T47D (cell line): Measurements from ENCODE around the gene MAP3K9.

Experiments used
- DNase-seq, 2 experiments: peaks; one replicate each; pipeline versions ENCODE4 v3.0.0 to v3.0.0-alpha.2; 2011 to 2012; ENCODE audit warnings: low read depth in 1 of 2, low spot score in 1 of 2
- JUND ChIP-seq: IDR thresholded peaks from 2 replicates; pipeline ENCODE4 v1.6.1; 2012; ENCODE audit warnings: low read depth
- in situ Hi-C: cut with HindIII; loops from 2 replicates; pipeline ENCODE4 v1.10.0; 2016; ENCODE audit warnings: low sequenced_read_pairs, low pct_unique_long_range_greater_than_20kb

Gene MAP3K9

DNA sequence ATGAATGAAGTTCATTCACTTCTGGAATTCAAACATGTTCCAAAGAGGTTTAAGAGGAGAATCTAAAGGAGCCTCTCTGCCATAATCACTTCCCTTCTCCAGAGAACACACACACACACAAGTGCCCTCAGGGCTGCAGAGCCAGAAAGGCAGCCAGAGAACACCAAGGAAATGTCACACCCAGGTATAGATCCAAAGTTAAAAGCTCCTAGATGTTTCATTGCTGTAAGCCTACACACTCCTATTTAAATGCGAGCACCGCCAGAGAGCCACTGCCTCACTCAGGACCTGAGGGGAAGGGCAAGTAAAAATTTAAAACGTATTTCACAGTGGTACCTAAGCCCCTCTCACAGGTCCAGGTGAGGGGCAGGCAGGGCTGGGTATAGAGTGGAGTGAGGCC lies 85.2 kb downstream of the MAP3K9 start:
- in situ Hi-C loops = no loop called here

DNA sequence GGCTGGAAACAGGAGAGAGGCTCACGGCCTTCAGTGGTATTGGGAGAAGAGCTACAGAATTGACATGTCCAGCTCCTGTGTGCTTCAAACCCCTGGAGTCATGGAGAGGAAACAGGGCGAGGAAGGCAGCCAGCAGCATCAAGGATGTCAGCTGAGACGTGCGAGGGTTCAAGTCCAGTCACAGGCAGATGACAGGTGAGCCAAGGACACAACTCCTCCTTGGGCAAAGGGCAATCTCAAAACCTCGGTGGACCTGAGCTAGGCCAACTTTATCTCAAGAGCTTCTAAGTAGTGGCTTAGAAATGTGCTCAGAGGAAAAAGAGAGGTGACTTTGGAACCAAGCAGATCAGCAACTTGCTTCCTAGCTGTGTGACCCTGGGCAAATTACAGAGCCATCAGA lies 86.0 kb downstream of the MAP3K9 start:
- in situ Hi-C loops = no loop called here
- DNase-seq = no peak
- no peak for TF ChIP-seq JUND

More for the DNA sequence above, 85.2 kb downstream of the MAP3K9 start:
- peak in 1 of 2 experiments; percentile 56 for DNase-seq
- no peak for TF ChIP-seq JUND

DNA sequence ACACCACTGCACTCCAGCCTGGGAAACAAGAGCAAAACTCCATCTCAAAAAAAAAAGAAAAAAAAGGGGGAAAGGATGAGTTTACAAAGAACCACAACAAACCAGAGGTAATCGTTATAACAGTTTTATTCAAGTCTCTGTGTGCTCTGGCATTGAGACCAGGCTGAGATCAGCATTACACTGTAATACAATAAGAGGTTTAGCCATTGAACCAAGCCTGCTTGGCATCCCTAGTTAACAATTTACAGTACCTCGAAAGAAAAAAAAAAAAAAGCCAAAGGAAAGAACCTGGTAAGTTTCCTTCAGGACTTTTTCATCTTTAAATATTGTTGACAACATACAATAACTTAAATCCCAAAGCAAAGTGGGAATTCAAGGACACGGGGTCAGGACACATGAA lies 86.9 kb downstream of the MAP3K9 start:
- TF ChIP-seq JUND = no peak
- in situ Hi-C loops = no loop called here
- no peak for DNase-seq

DNA sequence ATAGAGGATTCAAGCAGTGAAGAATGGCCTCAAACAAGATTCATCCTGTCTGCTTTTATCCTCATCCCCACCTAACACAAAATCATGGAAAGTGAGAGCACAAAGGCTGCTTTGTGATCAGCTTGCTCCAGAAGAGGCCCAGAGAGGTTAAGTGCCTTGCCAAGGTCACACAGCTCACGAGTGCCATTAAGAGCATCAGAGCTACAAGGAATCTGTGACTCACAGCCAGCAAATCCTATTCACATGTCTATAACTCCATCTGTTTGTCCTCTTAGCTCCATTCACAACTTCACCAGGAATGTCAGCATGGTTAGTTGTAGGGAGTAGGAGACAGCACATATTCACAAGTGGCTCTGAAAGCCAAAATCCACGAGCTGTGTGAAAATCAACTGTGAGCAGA lies 87.8 kb downstream of the MAP3K9 start:
- in situ Hi-C loops = no loop called here
- TF ChIP-seq JUND = no peak
- no peak for DNase-seq

DNA sequence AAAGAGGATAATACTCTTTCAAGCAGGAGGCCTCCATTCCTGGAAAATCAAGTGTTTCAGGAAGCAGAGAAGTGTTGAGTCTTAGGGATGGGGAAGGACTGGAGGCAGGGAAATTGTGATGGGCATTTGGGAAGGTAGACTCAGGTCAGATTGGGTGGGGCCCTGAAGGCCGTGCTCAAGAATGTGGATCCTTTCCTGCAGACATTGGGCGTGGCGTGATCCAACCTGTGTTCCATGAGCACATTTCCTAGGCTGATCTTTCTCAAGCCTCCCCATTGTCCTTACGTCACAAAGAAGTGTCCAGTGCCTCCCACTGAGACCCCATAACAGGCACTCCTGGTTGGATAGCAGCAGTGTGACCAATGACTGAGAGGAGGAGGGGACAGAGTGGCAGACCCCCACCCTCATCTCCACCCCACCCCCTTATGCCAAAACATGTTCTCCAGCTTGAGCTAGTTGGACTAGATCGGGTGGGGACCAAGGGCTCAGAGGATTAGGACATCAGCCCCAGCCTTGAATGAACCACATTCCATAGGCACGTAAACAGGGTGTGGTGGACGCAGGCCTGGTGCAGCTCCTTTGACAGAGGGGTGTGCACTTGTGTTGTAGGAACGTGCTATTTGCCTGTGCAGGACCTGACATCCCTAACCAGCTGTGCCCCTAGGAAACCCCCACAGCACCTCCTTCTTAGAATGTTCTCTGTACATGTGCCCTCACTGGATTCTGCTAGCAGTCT lies 90.8 kb downstream of the MAP3K9 start:
- no peak for TF ChIP-seq JUND
- in situ Hi-C loops = no loop called here
- no peak for DNase-seq

DNA sequence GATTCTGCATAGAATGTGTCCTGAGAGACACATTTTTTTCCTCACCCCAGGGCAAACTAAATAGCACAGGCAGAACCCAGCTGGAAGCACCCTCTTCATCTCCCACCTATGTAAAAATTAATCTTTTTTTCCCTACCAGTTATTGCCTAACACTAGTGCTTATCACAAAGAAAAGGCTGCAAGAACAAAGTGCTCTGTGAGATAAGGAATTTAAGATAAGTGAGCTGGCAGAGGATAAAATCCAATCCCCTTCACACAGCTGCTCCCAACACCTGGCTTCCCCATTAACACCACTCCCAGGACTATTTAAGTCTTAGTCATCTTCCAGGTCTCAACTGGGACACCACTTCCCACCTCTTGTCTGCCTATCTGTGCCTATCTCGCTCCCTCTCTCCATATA lies 92.4 kb downstream of the MAP3K9 start:
- TF ChIP-seq JUND = no peak
- in situ Hi-C loops = no loop called here
- DNase-seq = no peak

DNA sequence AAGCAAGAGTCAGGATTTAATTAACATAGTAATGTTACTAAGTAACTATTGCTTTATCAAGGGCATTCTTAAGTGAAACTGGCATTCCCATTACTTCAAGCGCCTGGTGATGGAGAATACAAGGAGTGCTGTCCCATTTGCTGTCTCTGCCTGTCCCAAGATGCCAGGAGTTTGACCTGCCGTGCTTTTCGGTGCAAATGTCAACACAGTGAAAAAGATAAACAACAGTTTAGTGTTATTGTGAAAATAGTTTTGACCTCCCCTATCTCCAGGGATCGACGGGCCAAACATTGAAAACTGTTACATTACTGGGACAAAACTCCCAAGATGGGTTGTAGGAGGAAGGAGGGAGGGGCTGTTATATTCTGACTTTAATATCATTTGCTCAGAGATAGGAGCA lies 92.8 kb downstream of the MAP3K9 start:
- in situ Hi-C loops = no loop called here
- no peak for DNase-seq
- TF ChIP-seq JUND = no peak

DNA sequence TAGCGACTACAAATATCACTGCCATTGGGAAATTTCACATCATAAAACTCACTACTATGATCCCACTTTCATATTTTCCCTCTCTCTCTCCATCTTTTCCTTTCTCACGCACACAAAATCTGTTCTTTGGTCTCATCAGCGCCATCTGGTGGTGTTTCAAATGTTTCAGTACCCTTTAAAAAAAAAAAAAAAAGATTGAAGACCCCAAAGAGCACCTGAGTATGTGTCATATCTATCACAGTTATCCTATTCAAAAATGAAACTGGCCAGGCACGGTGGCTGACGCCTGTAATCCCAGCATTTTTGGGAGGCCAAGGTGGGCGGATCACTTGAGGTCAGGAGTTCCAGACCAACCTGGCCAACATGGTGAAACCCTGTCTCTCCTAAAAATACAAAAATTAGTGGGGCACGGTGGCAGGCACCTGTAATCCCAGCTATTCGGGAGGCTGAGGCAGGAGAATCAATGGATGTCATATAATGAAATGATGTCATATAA lies 95.2 kb downstream of the MAP3K9 start:
- peak; percentile 46 to 76 for DNase-seq
- in situ Hi-C loops = no loop called here
- TF ChIP-seq JUND = no peak

DNA sequence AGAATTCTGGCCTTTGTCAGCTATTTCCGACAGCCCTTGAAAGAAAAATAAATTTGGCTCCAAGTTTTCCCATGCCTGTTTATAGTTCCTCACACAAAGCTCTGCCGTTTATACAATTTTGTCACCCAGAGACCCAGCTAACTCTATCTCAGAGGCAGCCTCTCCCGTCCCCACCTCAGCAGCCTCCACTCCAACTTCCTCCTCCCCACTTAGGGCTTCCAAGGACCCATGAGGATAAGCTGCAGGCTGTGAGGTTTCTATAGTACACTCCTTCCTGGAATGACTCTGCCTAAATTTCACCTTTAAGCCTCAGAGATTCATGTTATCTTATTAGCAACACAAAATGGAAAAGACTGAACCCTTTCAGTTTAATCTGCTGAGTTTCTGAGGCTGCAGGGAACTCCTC lies 95.8 kb downstream of the MAP3K9 start:
- in situ Hi-C loops = no loop called here
- DNase-seq = no peak
- no peak for TF ChIP-seq JUND

DNA sequence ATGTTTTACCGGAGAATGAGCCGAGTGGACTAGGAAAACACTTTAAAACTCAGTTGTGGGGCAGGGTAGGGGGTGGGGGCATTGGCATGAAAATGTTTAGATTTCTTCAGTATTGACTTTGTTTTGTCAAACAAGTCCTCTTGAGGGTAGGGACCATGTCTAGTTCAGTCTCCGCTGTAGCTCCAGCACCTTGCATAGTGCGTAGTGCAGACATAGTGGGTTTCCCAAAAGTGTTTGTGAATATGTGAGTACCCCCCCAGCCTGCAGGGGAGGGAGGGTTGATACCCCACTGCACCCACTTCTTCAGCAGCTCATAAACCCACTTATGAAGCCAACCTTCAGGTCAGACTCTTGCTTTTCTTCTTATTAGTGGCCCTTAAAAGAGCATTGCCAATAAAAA lies 96.2 kb downstream of the MAP3K9 start:
- TF ChIP-seq JUND = no peak
- in situ Hi-C loops = no loop called here
- no peak for DNase-seq

DNA sequence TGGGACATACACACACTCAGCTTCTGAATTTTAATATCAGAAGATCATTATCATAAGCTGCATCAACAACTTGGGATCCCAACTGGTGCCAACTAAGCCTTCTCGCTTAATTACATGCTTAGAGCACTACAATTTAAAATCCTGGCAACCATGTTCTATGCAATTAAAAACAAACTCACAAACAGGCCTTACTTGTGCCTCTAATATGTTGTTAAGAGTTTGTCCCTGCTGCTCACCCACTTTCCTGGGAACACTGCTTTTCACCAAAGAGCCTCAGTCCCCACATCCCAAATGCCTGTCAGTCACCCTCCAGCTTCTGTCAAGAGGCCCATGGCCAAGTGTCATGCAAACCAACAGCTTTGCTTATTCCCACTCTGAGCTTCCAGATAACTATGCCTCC lies 97.9 kb downstream of the MAP3K9 start:
- DNase-seq = no peak
- in situ Hi-C loops = no loop called here
- no peak for TF ChIP-seq JUND

DNA sequence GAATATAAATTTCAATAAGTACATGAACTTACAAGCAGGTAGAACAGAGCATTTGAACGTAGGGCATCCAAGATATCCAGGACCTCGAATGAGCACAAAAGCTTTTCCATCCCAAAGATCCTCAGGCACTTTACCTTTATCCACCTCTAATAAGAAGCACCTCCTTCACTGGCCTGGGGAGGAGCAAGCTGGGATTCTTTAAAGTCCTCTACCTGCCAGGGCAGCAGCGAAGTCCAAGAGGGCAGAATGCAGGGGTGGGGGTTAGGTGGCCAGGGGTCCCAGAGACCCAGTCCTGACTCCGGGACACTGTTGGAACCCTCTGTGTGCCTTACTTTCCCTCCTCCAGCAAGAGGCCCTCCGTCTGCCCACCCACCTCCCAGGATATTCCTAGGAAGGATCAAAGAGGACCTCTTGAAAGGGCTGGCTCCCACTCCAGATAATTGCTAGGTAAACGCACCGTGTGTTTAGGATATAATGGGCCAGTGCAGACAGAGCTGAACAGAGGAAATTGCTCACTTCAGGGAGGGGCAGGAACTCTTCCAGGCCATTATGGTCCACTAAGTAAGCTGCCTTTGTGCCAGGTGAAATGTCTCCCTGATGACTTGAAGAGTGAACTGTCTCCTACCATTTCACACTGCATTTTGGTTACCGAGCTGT lies 99.5 kb downstream of the MAP3K9 start:
- in situ Hi-C loops = no loop called here
- TF ChIP-seq JUND = no peak
- DNase-seq = no peak

DNA sequence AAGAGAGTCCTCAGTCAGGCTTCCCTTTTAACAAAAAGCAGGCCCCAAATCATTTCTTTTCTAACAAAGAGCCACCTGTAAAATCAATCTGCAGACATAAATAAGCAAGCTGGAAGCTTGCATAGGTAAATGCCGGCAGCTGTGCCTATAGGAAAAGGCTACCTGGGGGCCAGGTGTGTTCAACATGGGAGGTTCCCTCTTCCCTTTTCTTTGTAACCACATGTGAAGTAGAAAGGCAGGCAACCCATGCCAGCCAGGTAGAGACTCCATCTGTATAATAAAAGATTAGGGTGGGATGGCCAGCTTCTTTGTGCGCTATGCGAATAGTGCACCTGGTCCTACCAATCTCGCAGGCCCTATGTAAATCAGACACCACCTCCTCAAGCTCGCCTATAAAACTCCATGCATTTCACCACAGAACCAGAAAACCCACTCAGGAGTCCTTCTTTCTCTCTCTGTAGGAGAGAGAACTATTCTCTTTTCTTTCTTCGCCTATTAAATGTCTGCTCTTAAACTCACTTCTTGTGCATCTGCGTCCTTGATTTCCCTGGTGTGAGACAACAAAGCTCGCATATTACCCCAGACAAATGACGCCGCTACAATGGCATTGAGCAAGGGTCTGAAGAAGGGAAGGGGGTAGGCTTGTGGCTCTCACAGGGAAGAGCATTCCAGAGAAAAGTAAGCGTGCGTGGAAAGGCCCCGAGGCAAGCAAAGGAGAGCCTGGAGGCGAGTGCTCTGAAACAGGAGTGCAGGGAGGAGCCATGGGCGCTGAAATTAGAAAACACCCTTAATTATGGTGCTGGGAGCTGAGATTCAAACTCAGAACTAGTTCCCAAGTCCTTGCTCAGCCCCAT lies 100.4 kb downstream of the MAP3K9 start:
- in situ Hi-C loops = no loop called here
- DNase-seq = no peak
- TF ChIP-seq JUND = no peak
